Measurements from ENCODE around the gene VMO1.

DNA sequence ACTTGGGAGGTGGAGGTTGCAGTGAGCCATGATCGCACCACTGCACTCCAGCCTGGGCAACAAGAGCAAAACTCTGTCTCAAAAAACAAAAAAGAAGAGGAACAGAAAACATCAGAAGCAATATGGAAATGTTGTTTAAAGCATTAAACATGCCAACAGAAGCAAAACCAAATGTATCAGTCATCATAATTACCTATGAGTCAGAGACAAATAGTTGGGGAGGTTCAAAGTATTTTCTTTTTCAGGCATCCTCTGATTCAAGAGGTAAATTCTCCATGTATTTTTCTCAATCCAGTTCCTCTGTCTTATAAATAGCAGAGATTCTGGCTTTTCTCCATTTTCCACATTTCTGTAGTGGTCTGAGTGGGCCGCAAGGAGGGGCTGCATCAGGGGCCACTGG, 16.5 kb downstream of the VMO1 start:
- TF ChIP-seq, protein P1, sequence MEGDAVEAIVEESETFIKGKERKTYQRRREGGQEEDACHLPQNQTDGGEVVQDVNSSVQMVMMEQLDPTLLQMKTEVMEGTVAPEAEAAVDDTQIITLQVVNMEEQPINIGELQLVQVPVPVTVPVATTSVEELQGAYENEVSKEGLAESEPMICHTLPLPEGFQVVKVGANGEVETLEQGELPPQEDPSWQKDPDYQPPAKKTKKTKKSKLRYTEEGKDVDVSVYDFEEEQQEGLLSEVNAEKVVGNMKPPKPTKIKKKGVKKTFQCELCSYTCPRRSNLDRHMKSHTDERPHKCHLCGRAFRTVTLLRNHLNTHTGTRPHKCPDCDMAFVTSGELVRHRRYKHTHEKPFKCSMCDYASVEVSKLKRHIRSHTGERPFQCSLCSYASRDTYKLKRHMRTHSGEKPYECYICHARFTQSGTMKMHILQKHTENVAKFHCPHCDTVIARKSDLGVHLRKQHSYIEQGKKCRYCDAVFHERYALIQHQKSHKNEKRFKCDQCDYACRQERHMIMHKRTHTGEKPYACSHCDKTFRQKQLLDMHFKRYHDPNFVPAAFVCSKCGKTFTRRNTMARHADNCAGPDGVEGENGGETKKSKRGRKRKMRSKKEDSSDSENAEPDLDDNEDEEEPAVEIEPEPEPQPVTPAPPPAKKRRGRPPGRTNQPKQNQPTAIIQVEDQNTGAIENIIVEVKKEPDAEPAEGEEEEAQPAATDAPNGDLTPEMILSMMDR (IDR thresholded peaks at IDR 0.05; ENCODE audit: low read depth, low read length, poor library complexity, severe bottlenecking), result no peak
- no peak for TF ChIP-seq EZH2phosphoT487 (IDR thresholded peaks at IDR 0.05; ENCODE audit: borderline replicate concordance, low read length)
